ENCODE data around the gene ITK.
A peak's percentile ranks its signal among the peaks of the same experiment; 100 is the strongest.
"Not testable (repeated sequence)": the region's sequence is repeated elsewhere in the genome, so short reads cannot be mapped to it uniquely, and the experiment has no call there.

The ITK gene

GRCh38 chr5:157166214-157167213 is 14.1 kb upstream of the ITK start, which contains the start of gene GARIN3:
GARIN3 (minus strand) TSS chr5:157166264; CDS start chr5:157166168, 96 bp downstream.
- in situ Hi-C loops (cut with HindIII; ENCODE audit: low pct_ligation_motif_present, low pct_unique_long_range_greater_than_20kb, low sequenced_read_pairs) = no loop called here

DNA sequence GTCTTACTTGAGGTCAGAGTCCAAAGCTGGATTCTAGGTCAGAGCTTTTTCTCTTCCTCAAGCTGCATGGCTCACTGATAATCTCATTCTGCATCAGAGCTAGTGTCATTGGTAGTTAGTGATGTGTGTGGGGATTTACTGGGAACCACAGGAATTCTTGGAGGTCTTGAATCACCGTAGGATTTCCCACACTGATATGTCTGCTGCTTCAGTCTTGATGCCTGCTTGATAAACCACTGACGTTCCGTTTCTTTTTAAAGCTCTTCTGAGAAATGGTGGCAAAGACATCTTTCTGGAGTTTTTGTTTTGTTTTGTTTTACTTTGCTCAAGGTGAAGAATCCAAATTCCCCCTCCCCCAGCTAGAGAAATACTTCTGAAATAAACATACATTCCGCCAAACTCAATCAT is 13.4 kb upstream of the ITK start:
- DNase-seq = peak; percentile 84
- in situ Hi-C loops (cut with HindIII; ENCODE audit: low pct_ligation_motif_present, low pct_unique_long_range_greater_than_20kb, low sequenced_read_pairs) = no loop called here

More at GRCh38 chr5:157166214-157167213, 14.1 kb upstream of the ITK start, which contains the start of gene GARIN3:
- no peak for DNase-seq

DNA sequence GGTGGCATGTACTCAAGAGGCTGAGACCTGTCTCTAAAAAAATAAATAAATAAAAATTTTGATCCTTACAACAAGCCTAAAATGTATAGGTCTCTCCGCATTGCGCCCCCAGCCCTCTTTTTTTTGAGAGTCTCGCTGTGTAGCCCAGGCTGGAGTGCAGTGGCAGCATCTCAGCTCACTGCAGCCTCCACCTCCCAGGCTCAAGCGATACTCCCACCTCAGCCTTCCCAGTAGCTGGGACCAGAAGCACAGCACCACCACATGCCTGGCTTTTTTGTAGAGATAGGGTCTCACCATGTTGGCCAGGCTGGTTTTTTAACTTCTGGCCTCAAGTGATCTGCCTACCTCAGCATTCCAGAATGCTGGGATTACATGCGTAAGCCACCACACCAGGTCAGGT is 12.4 kb upstream of the ITK start:
- in situ Hi-C loops (cut with HindIII; ENCODE audit: low pct_ligation_motif_present, low pct_unique_long_range_greater_than_20kb, low sequenced_read_pairs) = no loop called here
- DNase-seq = no peak

DNA sequence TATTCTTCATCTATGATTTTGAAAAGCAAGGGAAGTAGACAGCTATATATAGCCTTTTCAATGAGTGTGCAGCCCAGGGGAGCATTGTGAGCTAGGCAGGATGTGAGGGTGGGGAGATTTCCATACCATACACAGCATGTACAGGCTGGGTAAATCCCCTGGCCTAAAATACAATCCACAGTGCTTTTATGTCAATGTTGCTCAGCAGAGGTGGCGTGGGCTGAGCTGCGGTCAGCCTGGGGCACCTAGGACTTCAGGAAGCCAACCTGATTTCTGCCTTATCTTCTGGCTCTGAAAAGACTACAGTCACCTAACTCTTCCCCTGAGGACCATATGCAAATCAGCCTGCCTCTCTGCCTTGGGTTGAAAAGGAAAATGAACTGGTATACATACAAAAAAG is 8.2 kb upstream of the ITK start:
- in situ Hi-C loops (cut with HindIII; ENCODE audit: low pct_ligation_motif_present, low pct_unique_long_range_greater_than_20kb, low sequenced_read_pairs) = no loop called here
- DNase-seq = no peak

- no peak for DNase-seq
- in situ Hi-C loops (cut with HindIII; ENCODE audit: low pct_ligation_motif_present, low pct_unique_long_range_greater_than_20kb, low sequenced_read_pairs) = no loop called here
These were observed 5.5 kb upstream of the ITK start for GRCh38 chr5:157175071-157175612.

GRCh38 chr5:157177953-157178352 is 2.7 kb upstream of the ITK start:
- DNase-seq = no peak
- in situ Hi-C loops (cut with HindIII; ENCODE audit: low pct_ligation_motif_present, low pct_unique_long_range_greater_than_20kb, low sequenced_read_pairs) = no loop called here

- no peak for DNase-seq
- in situ Hi-C loops (cut with HindIII; ENCODE audit: low pct_ligation_motif_present, low pct_unique_long_range_greater_than_20kb, low sequenced_read_pairs) = no loop called here
These were observed 1.7 kb upstream of the ITK start for GRCh38 chr5:157178966-157179365.

- DNase-seq = no peak
- in situ Hi-C loops (cut with HindIII; ENCODE audit: low pct_ligation_motif_present, low pct_unique_long_range_greater_than_20kb, low sequenced_read_pairs) = no loop called here
These were observed 1.6 kb downstream of the ITK start for GRCh38 chr5:157182143-157182757.

GRCh38 chr5:157184117-157184670 is 3.6 kb downstream of the ITK start:
- no peak for DNase-seq
- in situ Hi-C loops (cut with HindIII; ENCODE audit: low pct_ligation_motif_present, low pct_unique_long_range_greater_than_20kb, low sequenced_read_pairs) = no loop called here

DNA sequence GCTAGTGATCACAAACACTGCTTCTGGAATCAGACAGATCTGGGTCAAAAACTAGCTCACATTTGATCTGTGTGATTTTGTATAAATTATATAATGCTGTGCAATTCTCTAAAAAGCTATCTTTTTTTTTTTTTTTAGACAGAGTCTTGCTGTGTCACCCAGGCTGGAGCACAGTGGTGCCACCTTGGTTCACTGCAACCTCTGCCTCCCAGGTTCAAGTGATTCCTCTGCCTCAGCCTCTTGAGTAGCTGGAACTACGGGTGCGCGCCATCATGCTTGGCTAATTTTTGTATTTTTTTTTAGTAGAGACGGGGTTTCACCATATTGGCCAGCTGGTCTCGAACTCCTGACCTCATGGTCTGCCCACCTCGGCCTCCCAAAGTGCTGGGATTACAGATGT is 4.5 kb downstream of the ITK start:
- in situ Hi-C loops (cut with HindIII; ENCODE audit: low pct_ligation_motif_present, low pct_unique_long_range_greater_than_20kb, low sequenced_read_pairs) = not testable (repeated sequence)

GRCh38 chr5:157186309-157187045 is 5.8 kb downstream of the ITK start:
- DNase-seq = no peak
- in situ Hi-C loops (cut with HindIII; ENCODE audit: low pct_ligation_motif_present, low pct_unique_long_range_greater_than_20kb, low sequenced_read_pairs) = no loop called here

More for the DNA sequence above, 4.5 kb downstream of the ITK start:
- DNase-seq = not testable (repeated sequence)

GRCh38 chr5:157187046-157187754 is 6.6 kb downstream of the ITK start:
- in situ Hi-C loops (cut with HindIII; ENCODE audit: low pct_ligation_motif_present, low pct_unique_long_range_greater_than_20kb, low sequenced_read_pairs) = no loop called here
- no peak for DNase-seq

DNA sequence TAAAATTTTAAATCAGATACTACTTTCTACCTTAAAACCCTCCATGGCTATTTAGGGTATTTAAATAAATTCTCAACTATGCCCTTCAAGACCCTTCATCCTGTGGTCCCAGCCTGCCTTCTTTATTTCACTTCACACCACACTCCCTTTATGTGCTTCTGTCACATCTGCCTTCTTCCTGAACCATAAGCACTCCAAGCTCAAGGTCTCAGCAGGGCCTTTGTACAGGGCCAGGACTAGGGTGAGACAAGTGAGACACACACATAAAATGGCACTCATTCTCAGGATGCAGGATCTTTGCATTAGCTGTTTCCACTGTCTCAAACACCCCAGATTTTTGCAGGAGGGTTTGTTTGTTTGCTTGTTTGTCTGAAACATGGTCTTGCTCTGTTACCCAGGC is 7.6 kb downstream of the ITK start:
- in situ Hi-C loops (cut with HindIII; ENCODE audit: low pct_ligation_motif_present, low pct_unique_long_range_greater_than_20kb, low sequenced_read_pairs) = no loop called here
- no peak for DNase-seq

- no peak for DNase-seq
- in situ Hi-C loops (cut with HindIII; ENCODE audit: low pct_ligation_motif_present, low pct_unique_long_range_greater_than_20kb, low sequenced_read_pairs) = no loop called here
These were observed 8.6 kb downstream of the ITK start for GRCh38 chr5:157189223-157189622.

GRCh38 chr5:157193699-157194424 is 13.2 kb downstream of the ITK start:
- DNase-seq = no peak
- in situ Hi-C loops (cut with HindIII; ENCODE audit: low pct_ligation_motif_present, low pct_unique_long_range_greater_than_20kb, low sequenced_read_pairs) = no loop called here

GRCh38 chr5:157196045-157196444 is 15.4 kb downstream of the ITK start:
- no peak for DNase-seq
- in situ Hi-C loops (cut with HindIII; ENCODE audit: low pct_ligation_motif_present, low pct_unique_long_range_greater_than_20kb, low sequenced_read_pairs) = no loop called here

GRCh38 chr5:157197086-157197485 is 16.4 kb downstream of the ITK start:
- no peak for DNase-seq

More at GRCh38 chr5:157197086-157197485, 16.4 kb downstream of the ITK start:
- in situ Hi-C loops (cut with HindIII; ENCODE audit: low pct_ligation_motif_present, low pct_unique_long_range_greater_than_20kb, low sequenced_read_pairs) = no loop called here
